NCI-H187 (cell line): ENCODE results near the gene MFSD11.
"Not testable (repeated sequence)": the region's sequence is repeated elsewhere in the genome, so short reads cannot be mapped to it uniquely, and the experiment has no call there.

Experiments
- DNase-seq, 2 experiments: peaks; one replicate each; lab custom pipeline; 2025; lab: John Stamatoyannopoulos, UW

MFSD11 gene

DNA sequence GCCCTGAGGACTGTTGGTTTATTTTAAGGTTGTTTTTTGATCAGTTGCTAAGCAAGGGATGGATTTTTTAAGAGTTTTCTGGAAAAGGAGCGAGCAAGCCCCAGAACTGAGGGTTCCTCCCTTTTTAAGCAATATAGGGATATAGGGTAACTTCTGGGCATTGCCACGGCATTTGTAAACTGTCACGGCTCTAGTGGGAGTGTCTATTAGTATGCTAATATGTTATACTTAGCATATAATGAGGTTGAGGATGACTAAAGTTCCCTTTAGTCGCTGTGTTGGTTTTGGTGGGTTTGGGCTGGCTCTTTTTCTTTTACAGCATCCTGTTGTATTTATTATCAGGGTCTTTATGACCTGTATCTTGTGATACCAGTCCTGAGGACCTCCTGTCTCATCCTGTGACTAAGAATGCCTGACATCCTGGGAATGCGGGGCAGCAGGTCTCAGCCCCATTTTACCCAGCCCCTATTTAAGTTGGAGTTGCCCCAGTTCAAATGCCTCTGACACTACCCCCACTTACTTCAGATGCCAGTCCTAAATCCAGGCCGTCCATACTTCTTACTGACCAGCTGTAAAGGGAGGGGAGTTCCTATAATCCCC is 59.4 kb downstream of the MFSD11 start:
- DNase-seq, result no peak

DNA sequence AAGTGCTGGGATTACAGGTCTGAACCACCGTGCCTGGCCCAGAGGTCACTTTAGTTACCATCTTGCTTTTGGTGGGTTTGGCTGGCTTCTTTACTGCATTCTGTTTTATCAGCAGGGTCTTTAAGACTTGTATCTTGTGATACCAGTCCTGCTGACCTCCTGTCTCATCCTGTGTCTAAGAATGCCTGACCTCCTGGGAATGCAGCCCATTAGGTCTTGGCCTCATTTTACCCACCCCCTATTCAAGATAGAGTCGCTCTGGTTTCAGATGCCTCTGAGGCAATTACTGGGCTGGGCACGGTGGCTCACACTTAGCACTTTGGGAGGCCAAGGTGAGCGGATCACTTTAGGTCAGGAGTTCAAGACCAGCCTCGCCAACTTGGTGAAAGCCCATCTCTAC is 63.8 kb downstream of the MFSD11 start:
- DNase-seq, result no peak

- DNase-seq, result no peak
Observed at GRCh38 chr17:76805319-76805718, 67.4 kb downstream of the MFSD11 start.

GRCh38 chr17:76806151-76806550 is 68.2 kb downstream of the MFSD11 start:
- not testable (repeated sequence) for DNase-seq

- DNase-seq, result not testable (repeated sequence)
Observed at GRCh38 chr17:76806767-76807166, 68.8 kb downstream of the MFSD11 start.

- DNase-seq, result no peak
Observed at GRCh38 chr17:76808326-76808725, 70.4 kb downstream of the MFSD11 start.

DNA sequence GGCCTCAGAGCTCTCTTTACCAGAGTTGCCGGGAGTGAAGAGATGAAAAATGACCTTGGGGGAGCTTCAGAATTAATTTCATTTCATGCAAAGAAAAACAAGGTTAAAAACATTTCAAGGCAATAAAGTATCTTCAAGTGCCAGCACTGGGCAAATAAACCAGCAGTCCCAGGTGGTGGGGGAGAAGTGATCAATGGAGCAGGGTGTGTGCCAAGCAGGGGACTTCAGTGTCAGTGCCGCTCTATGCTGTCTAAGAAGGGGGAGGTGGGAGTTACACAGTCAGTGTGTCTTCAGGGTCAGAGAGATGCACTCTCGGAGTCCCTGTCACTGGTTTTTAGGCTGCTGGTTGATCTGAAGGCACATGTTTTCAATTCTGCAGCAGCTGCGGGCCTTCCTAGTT is 73.0 kb downstream of the MFSD11 start:
- peak; percentile 14 to 32 for DNase-seq

GRCh38 chr17:76811834-76812233 is 73.9 kb downstream of the MFSD11 start:
- no peak for DNase-seq

DNA sequence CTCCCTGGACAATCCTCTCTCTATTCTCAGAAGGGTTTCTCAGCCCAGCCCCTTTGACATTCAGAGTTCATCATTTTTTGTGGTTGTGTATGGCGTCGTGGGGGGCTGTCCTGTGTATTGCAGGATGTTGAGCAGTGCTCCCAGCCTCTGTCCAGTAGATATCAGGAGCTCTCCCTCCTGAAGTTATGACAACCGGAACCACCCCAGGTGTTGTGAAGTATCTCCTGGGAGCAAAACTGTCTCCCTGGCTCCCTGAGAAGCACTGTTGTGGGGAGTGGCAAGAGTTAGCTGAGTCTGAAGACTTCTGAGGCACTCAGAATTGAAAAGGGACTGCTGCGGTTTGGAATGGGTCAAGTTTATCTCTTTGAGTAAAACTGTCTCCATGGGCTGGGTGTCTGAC is 74.3 kb downstream of the MFSD11 start:
- DNase-seq, result no peak

DNA sequence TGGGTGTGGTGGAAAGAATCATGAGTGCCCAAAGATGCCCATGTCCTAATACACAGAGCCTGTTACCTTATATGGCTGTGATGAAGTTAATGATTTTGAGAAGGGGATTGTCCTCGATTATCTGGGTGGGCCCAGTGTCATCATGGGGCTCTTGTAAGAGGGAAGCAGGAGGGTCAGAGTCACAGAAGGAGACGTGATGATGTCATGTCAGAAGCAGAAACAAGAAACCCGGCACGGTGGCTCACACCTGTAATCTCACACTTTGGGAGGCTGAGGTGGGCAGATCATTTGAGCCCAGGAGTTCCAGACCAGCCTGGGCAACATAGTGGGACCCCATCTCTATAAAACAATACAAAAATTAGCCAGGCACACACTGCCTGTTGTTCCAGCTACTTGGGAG is 75.0 kb downstream of the MFSD11 start:
- no peak for DNase-seq

DNA sequence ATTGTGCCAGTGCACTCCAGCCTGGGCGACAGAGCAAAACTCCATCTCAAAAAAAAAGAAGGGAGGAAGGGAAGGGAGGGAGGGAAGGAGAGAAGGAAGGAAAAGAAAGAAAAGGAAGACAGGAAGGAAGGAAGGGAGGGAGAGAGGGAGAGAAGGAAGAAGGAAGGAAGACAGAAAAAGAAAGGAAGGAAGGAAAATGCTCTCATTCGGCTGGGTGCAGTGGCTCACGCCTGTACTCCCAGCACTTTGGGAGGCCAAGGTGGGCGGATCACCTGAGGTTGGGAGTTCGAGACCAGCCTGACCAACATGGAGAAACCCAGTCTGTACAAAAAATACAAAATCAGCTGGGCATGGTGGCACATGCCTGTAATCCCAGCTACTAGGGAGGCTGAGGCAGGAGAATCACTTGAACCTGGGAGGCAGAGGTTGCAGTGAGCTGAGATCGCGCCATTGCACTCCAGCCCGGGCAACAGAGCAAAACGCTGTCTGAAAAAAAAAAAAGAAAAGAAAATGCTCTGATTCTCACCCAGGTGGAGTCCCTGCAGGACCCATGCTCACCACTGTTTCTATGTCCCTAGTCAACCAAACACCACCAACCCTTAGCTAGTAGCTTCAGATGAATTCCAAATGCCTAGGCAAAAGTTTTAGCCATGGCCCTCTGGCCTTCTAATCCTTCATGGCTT is 78.1 kb downstream of the MFSD11 start:
- not testable (repeated sequence) for DNase-seq

- DNase-seq, result no peak
Observed at GRCh38 chr17:76816590-76817135, 78.7 kb downstream of the MFSD11 start.

DNA sequence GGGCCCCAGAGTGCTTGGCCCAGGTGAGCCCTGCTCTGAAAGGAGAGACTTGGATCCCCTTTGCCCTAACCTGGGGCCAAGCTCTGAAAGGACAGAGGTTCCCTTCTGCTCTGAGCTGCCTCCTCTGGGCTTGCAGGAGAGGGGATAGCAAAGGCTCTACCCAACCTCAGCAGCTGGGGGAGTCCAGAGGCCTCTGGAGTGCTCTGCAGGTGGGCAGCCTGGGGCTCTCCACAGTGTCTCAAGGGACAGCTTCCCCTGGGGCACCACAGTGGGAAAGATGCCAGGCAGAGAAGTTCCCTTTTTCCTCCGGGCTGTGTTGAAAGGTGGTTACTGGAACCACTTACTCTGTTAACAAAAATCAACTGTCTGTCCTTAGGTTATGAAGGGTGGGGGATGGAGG is 82.1 kb downstream of the MFSD11 start:
- DNase-seq, result no peak

GRCh38 chr17:76820561-76820960 is 82.6 kb downstream of the MFSD11 start:
- DNase-seq, result no peak

- no peak for DNase-seq
Observed at GRCh38 chr17:76822184-76822778, 84.4 kb downstream of the MFSD11 start.

- no peak for DNase-seq
Observed at GRCh38 chr17:76824093-76824492, 86.2 kb downstream of the MFSD11 start.

GRCh38 chr17:76826330-76827068 is 88.6 kb downstream of the MFSD11 start:
- no peak for DNase-seq

DNA sequence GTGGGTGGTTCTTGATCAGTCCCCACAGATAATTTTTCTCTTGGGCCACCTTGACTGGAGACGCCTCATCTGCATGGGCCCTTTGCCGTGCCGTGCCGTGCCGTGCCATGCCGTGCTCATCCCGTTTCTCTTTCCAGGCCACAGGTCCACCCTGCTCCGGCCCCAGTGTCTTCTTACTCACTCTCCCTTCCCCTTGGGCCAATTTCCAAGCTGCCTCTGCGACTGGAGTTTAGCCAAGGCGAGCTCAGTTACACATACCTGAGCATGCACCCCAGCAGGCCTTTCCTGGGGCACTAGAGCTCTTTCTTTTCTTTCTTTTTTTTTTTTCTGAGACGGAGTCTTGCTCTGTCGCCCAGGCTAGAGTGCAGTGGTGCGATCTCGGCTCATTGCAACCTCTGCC is 89.8 kb downstream of the MFSD11 start:
- DNase-seq, result no peak
